Kidney (tissue), 14 donors: ENCODE measurements around the gene PHF19. TPM values are rescaled to one million over a fixed set of nuclear protein-coding genes. Genes with fewer than 3 reads are reported as not detected.
A peak's percentile ranks its signal among the peaks of the same experiment; 100 is the strongest.

Experiments
- DNase-seq, 5 donors: peaks; one replicate each; pipeline ENCODE4 v3.0.0-alpha.2; 2013 to 2020
- FAIRE-seq: peaks from 2 replicates; lab custom pipeline; 2012; peaks lifted over from hg19 to GRCh38; lab: Jason Lieb, UNC
- H3K27ac ChIP-seq, 2 donors: one replicate each; pipeline ENCODE4 v1.7.0; 2013; ENCODE audit warnings: low read depth in 2 of 2, low read length in 2 of 2, inconsistent platforms in 1 of 2
- H3K27me3 ChIP-seq: one replicate; pipeline ENCODE4 v1.7.1; 2013; ENCODE audit warnings: low read length, inconsistent platforms; ENCODE audit not compliant: control insufficient read depth, insufficient read depth
- H3K36me3 ChIP-seq, 3 donors: one replicate each; pipeline versions ENCODE4 v1.7.0 to v1.7.1; 2013; ENCODE audit warnings: low read length in 3 of 3, control low read depth in 1 of 3, inconsistent platforms in 1 of 3; ENCODE audit not compliant: insufficient read depth in 3 of 3, control insufficient read depth in 2 of 3
- H3K4me1 ChIP-seq, 3 donors: one replicate each; pipeline versions ENCODE4 v1.7.0 to v1.7.1; 2013; ENCODE audit warnings: low read length in 3 of 3, inconsistent platforms in 1 of 3, low read depth in 1 of 3; ENCODE audit not compliant: control insufficient read depth in 2 of 3, insufficient read depth in 2 of 3
- H3K4me3 ChIP-seq, 3 donors: one replicate each; pipeline versions ENCODE4 v1.7.0 to v1.8.1; 2013; ENCODE audit warnings: low read length in 3 of 3, control low read depth in 1 of 3, inconsistent platforms in 1 of 3
- H3K9ac ChIP-seq, 3 donors: one replicate each; pipeline versions ENCODE4 v1.7.0 to v1.7.1; 2013; ENCODE audit warnings: low read length in 3 of 3, control low read depth in 1 of 3, inconsistent platforms in 1 of 3
- H3K9me3 ChIP-seq, 3 donors: one replicate each; pipeline versions ENCODE4 v1.7.0 to v1.7.1; 2013; ENCODE audit warnings: low read length in 3 of 3, control low read depth in 1 of 3, inconsistent platforms in 1 of 3; ENCODE audit not compliant: control insufficient read depth in 2 of 3, insufficient read depth in 1 of 3
- CTCF ChIP-seq: IDR thresholded peaks from 3 replicates; pipeline ENCODE4 v1.5.1; 2012; ENCODE audit warnings: mild to moderate bottlenecking, moderate library complexity, borderline replicate concordance; ENCODE audit not compliant: insufficient read depth; ENCODE audit errors: extremely low read depth
- intact Hi-C: fragments of 100-400 bp; cut with DNase I; formaldehyde crosslinking; loops from one replicate; pipeline ENCODE4 v1.11.1; 2022
- polyA plus RNA-seq: library from polyadenylated mRNA; stranded (reverse); fragments of 350-450 nt; fragmentation: Illumina TruSeq; extraction: RNeasy Lipid Tissue Mini Kit (QIAGEN cat#74804); gene quantifications from one replicate; pipeline ENCODE4 v1.2.3, GENCODE V29; 2014; ENCODE audit warnings: low read depth, low replicate concordance; ENCODE audit not compliant: insufficient read depth
- total RNA-seq: library from RNA; stranded (reverse); fragmentation: NEBNext Ultra II Directional; extraction: Animal tissue kit (Norgen Biotek cat#: 25700); gene quantifications from one replicate; pipeline ENCODE4 v1.2.1, GENCODE V29; 2021
- donor health status: control.
- donor health status: control.
- donor health status: control.
- donor health status: control.
- donor health status: control.
- donor health status: DM: yes; HTN: yes; CAD: no.
- donor health status: Normal renal cell carcinoma (clear cell type).

The PHF19 gene
- total and polyA plus RNA-seq, 2 donors from 2014 or later, result 6.9 to 17.4 TPM

GRCh38 chr9:120918931-120919842 is 42.2 kb upstream of the PHF19 start:
- Histone ChIP-seq H3K36me3 (no peaks in the 10 kb centered on the region), H3K4me3 (no peak overlapping the region), H3K4me1 (peaks cover 0 to 8% (median 0%) of the 10 kb centered on the region in 3 donors), H3K9me3 (no peaks in the 10 kb centered on the region), H3K27me3 (no peaks in the 10 kb centered on the region), H3K9ac (no peak overlapping the region), H3K27ac (peak overlapping the region; percentile 27 to 41)
- intact Hi-C loops, result no loop called here
- FAIRE-seq, result no peak
- TF ChIP-seq CTCF, result no peak
- no peak for DNase-seq

GRCh38 chr9:120917929-120918762 is 41.2 kb upstream of the PHF19 start:
- H3K36me3 ChIP-seq, result no peaks in the 10 kb centered on the region
- no peak overlapping the region for H3K4me3 ChIP-seq
- H3K4me1 ChIP-seq, result peaks cover 0 to 8% (median 0%) of the 10 kb centered on the region in 3 donors
- no peak overlapping the region for H3K9ac ChIP-seq
- no peak overlapping the region for H3K27ac ChIP-seq
- H3K27me3 ChIP-seq, result no peaks in the 10 kb centered on the region
- FAIRE-seq (no peak), DNase-seq (no peak)
- no peaks in the 10 kb centered on the region for H3K9me3 ChIP-seq
- intact Hi-C loops, result no loop called here
- TF ChIP-seq CTCF, result no peak

GRCh38 chr9:120916991-120917880 is 40.2 kb upstream of the PHF19 start:
- Histone ChIP-seq H3K36me3 (no peaks in the 10 kb centered on the region), H3K4me1 (peaks cover 0 to 8% (median 0%) of the 10 kb centered on the region in 3 donors), H3K9me3 (no peaks in the 10 kb centered on the region), H3K27me3 (no peaks in the 10 kb centered on the region), H3K4me3 (no peak overlapping the region), H3K9ac (no peak overlapping the region), H3K27ac (no peak overlapping the region)
- DNase-seq, result no peak
- no peak for TF ChIP-seq CTCF
- intact Hi-C loops, result no loop called here
- FAIRE-seq, result no peak
